ENCODE data around the gene KCNQ2. TPM values are rescaled to one million over a fixed set of nuclear protein-coding genes. Genes with fewer than 3 reads are reported as not detected.

KCNQ2 gene
- total RNA-seq, 1 donor, result 0.36 TPM

DNA sequence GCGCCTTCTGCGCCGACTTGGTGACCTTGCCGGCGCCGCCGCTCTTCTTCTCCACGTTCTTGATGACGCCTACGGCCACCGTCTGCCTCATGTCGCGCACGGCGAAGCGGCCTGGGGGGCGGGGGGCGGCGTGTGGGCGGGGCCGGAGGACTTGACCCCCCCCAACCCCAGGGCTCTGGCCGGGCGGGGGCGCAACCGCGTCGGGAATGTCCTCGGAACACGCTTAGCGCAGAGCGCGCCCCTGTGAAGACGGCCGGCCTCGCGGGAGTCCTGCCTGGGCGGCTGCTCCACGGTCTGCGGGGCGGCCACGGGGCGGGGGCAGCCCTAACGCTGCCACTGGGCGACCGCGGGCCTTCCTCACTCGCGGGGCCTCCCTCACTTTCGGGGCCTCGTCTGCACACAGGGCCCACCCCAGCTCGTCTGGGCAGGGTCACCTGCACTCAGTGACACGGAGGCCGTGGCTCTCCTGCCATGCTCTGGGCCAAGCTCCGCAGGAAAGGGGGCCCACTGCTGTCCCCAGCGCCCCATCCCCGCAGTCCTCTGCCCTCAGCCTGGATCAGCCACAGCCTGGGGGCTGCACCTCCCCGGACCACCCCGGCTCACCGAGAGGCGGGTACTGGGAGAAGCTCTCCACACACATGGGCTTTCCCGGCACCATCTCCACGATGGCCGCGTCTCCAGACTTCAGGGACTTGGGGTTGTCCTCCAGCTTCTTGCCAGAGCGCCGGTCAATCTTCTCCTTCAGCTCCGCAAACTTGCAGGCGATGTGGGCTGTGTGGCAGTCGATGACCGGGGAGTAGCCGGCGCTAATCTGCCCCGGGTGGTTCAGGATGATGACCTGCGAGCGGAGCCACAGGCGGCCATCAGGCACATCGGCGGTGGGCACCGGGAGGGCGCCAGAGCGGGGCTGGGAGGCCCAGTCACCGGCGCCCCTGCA, 16.1 kb upstream of the KCNQ2 start:
- no peaks in the 10 kb centered on the region for H3K36me3 ChIP-seq (ENCODE audit: insufficient read depth, low read length)
- TF ChIP-seq, protein P1, sequence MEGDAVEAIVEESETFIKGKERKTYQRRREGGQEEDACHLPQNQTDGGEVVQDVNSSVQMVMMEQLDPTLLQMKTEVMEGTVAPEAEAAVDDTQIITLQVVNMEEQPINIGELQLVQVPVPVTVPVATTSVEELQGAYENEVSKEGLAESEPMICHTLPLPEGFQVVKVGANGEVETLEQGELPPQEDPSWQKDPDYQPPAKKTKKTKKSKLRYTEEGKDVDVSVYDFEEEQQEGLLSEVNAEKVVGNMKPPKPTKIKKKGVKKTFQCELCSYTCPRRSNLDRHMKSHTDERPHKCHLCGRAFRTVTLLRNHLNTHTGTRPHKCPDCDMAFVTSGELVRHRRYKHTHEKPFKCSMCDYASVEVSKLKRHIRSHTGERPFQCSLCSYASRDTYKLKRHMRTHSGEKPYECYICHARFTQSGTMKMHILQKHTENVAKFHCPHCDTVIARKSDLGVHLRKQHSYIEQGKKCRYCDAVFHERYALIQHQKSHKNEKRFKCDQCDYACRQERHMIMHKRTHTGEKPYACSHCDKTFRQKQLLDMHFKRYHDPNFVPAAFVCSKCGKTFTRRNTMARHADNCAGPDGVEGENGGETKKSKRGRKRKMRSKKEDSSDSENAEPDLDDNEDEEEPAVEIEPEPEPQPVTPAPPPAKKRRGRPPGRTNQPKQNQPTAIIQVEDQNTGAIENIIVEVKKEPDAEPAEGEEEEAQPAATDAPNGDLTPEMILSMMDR (IDR thresholded peaks at IDR 0.05; ENCODE audit: extremely low read depth, low read depth, low read length), result no peak
- peak; percentile 82 for DNase-seq (ENCODE audit: insufficient read length, low spot score, missing footprints)
- no peak overlapping the region for H2AFZ ChIP-seq (ENCODE audit: low read length)
- no peaks in the 10 kb centered on the region for H3K79me2 ChIP-seq (ENCODE audit: insufficient read depth, low read length)
- H3K27ac ChIP-seq (ENCODE audit: low read depth, low read length), result no peak overlapping the region
- H3K4me1 ChIP-seq (ENCODE audit: insufficient read depth, low read length), result no peaks in the 10 kb centered on the region
- H3K4me2 ChIP-seq (ENCODE audit: insufficient read depth, low read length), result no peak overlapping the region
- no peaks in the 10 kb centered on the region for H3K9me3 ChIP-seq (ENCODE audit: low read depth, low read length)
- H3K27me3 ChIP-seq (ENCODE audit: insufficient read depth, low read length), result peaks cover 15% of the 10 kb centered on the region
- H4K20me1 ChIP-seq (ENCODE audit: insufficient read depth, low read length), result no peaks in the 10 kb centered on the region
- no peak overlapping the region for H3K4me3 ChIP-seq (ENCODE audit: insufficient read depth, low read length)

DNA sequence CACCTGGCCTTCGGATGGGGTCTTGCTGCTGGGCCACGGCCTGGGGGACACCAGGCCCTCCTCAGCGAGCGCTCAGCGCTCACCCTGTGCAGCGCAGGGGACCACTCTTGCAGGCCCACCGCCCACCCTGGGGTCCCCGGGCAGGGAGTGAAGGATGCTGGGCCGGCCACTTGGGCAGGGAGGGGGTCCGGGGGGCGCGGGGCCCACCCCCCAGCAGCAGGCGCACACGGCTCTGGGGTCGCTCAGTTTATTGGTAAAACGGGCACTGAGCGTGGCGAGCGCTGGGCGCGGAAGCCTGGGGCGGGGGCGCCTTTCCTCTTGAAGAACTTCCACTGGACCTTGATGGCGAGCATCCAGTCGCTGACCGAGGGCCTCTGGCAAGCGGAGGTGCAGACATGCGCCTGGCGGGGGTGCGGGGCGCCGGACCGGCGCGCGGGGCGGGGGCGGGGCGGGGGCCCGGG, 15.4 kb upstream of the KCNQ2 start:
- Histone ChIP-seq H3K9me3 (ENCODE audit: low read depth, low read length) (no peaks in the 10 kb centered on the region), H3K4me2 (ENCODE audit: insufficient read depth, low read length) (no peak overlapping the region), H3K4me3 (ENCODE audit: insufficient read depth, low read length) (no peak overlapping the region), H3K4me1 (ENCODE audit: insufficient read depth, low read length) (no peaks in the 10 kb centered on the region), H2AFZ (ENCODE audit: low read length) (no peak overlapping the region), H4K20me1 (ENCODE audit: insufficient read depth, low read length) (no peaks in the 10 kb centered on the region), H3K27ac (ENCODE audit: low read depth, low read length) (no peak overlapping the region), H3K36me3 (ENCODE audit: insufficient read depth, low read length) (no peaks in the 10 kb centered on the region), H3K27me3 (ENCODE audit: insufficient read depth, low read length) (peaks cover 20% of the 10 kb centered on the region), H3K79me2 (ENCODE audit: insufficient read depth, low read length) (no peaks in the 10 kb centered on the region)
- TF ChIP-seq, protein P1 (IDR thresholded peaks at IDR 0.05; ENCODE audit: extremely low read depth, low read depth, low read length), result no peak
- DNase-seq (ENCODE audit: insufficient read length, low spot score, missing footprints), result peak; percentile 61

DNA sequence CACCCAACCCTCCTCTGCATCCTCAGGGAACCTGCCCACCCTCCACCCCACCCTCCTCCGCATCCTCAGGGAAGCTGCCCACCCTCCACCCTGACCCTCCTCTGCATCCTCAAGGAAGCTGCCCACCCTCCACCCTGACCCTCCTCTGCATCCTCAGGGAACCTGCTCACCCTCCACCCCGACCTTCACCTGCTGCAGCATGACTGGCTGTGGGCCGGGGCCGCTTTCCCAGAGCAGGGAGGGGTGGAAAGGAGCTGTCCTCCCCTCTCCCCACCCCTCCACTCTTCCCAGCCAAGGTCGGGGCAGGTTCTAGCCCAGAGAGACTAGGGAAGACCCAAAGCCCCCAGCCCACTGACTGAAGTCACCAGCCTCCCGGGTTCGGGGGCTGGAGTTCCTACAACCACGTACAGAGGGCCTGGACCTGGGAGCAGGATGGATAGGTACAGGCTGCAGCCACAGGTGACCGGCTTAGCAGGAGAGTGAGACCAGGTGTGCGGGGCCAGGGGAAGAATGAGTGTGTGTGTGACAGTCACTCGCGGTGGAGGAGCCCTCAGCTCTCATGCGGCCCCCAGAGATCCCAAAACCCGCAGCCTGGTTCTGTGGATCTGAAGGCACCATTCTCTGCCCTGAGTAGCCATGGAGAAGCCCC, 14.8 kb upstream of the KCNQ2 start:
- Histone ChIP-seq H3K4me1 (ENCODE audit: insufficient read depth, low read length) (no peaks in the 10 kb centered on the region), H3K27ac (ENCODE audit: low read depth, low read length) (no peak overlapping the region), H3K36me3 (ENCODE audit: insufficient read depth, low read length) (no peaks in the 10 kb centered on the region), H3K27me3 (ENCODE audit: insufficient read depth, low read length) (peaks cover 20% of the 10 kb centered on the region), H2AFZ (ENCODE audit: low read length) (no peak overlapping the region), H3K4me2 (ENCODE audit: insufficient read depth, low read length) (no peak overlapping the region), H3K9me3 (ENCODE audit: low read depth, low read length) (no peaks in the 10 kb centered on the region), H3K4me3 (ENCODE audit: insufficient read depth, low read length) (no peak overlapping the region), H3K79me2 (ENCODE audit: insufficient read depth, low read length) (no peaks in the 10 kb centered on the region), H4K20me1 (ENCODE audit: insufficient read depth, low read length) (no peaks in the 10 kb centered on the region)
- TF ChIP-seq, protein P1 (IDR thresholded peaks at IDR 0.05; ENCODE audit: extremely low read depth, low read depth, low read length), result no peak
- DNase-seq (ENCODE audit: insufficient read length, low spot score, missing footprints), result no peak

DNA sequence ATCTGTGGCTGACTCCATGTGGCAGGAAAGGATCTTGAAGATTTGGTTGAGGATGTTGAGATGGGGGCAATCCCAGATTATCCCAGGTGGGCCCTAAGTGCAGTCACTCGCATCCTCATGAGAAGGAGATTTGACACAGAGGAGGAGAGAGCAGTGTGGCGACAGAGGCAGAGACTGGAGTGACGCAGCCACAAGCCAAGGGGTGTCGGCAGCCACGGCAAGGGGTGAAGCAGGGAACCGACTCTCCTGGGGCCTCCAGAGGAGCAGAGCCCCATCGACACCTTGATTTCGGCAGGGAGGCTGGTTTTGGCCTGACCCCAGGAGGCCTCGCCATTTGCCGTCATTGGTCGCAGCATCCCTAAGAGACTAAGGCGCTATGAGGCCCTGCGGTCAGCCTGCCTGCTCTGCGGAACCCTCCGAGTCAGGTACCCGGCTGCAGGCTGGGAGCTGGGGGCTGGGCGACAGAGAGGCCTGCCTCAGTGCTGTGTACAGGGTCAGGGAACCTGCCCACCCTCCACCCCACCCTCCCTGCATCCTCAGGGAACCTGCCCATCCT, 13.9 kb upstream of the KCNQ2 start:
- H3K4me3 ChIP-seq (ENCODE audit: insufficient read depth, low read length), result no peak overlapping the region
- H2AFZ ChIP-seq (ENCODE audit: low read length), result no peak overlapping the region
- no peaks in the 10 kb centered on the region for H4K20me1 ChIP-seq (ENCODE audit: insufficient read depth, low read length)
- no peak overlapping the region for H3K4me2 ChIP-seq (ENCODE audit: insufficient read depth, low read length)
- H3K27ac ChIP-seq (ENCODE audit: low read depth, low read length), result no peak overlapping the region
- H3K9me3 ChIP-seq (ENCODE audit: low read depth, low read length), result no peaks in the 10 kb centered on the region
- H3K36me3 ChIP-seq (ENCODE audit: insufficient read depth, low read length), result no peaks in the 10 kb centered on the region
- TF ChIP-seq, protein P1 (IDR thresholded peaks at IDR 0.05; ENCODE audit: extremely low read depth, low read depth, low read length), result no peak
- no peak for DNase-seq (ENCODE audit: insufficient read length, low spot score, missing footprints)
- no peaks in the 10 kb centered on the region for H3K79me2 ChIP-seq (ENCODE audit: insufficient read depth, low read length)
- no peaks in the 10 kb centered on the region for H3K4me1 ChIP-seq (ENCODE audit: insufficient read depth, low read length)
- peaks cover 20% of the 10 kb centered on the region for H3K27me3 ChIP-seq (ENCODE audit: insufficient read depth, low read length)

Measured in osteoblast (primary cell).